Right hindlimb (tissue), 1 donor: ENCODE measurements around the gene CRACDL.
"Not testable (repeated sequence)": the region's sequence is repeated elsewhere in the genome, so short reads cannot be mapped to it uniquely, and the experiment has no call there.

ENCODE experiments used
- DNase-seq: peaks from one replicate; pipeline ENCODE4 v3.0.0-alpha.2; 2018

CRACDL gene

GRCh38 chr2:98771721-98772524 lies 164.1 kb downstream of the CRACDL start:
- DNase-seq, result no peak

- DNase-seq, result no peak
Observed at GRCh38 chr2:98771264-98771663, 164.8 kb downstream of the CRACDL start.

- DNase-seq, result no peak
Observed at GRCh38 chr2:98769784-98770183, 166.2 kb downstream of the CRACDL start.

- DNase-seq, result no peak
Observed at GRCh38 chr2:98769114-98769476, 166.9 kb downstream of the CRACDL start.

GRCh38 chr2:98768384-98769113 lies 167.5 kb downstream of the CRACDL start:
- DNase-seq, result no peak

GRCh38 chr2:98764499-98764898 lies 171.5 kb downstream of the CRACDL start:
- no peak for DNase-seq

- DNase-seq, result no peak
Observed at GRCh38 chr2:98763209-98763951, 172.6 kb downstream of the CRACDL start.

GRCh38 chr2:98761909-98762308 lies 174.1 kb downstream of the CRACDL start:
- no peak for DNase-seq

GRCh38 chr2:98761267-98761781 lies 174.7 kb downstream of the CRACDL start:
- DNase-seq, result no peak

- no peak for DNase-seq
Observed at GRCh38 chr2:98759827-98760625, 176.0 kb downstream of the CRACDL start.

GRCh38 chr2:98759338-98759737 lies 176.7 kb downstream of the CRACDL start:
- DNase-seq, result no peak

GRCh38 chr2:98757904-98758421 lies 178.1 kb downstream of the CRACDL start:
- DNase-seq, result peak; percentile 90

- no peak for DNase-seq
Observed at GRCh38 chr2:98753801-98754200, 182.2 kb downstream of the CRACDL start.

- DNase-seq, result not testable (repeated sequence)
Observed at GRCh38 chr2:98752711-98753110, 183.3 kb downstream of the CRACDL start.

- DNase-seq, result no peak
Observed at GRCh38 chr2:98751748-98752147, 184.3 kb downstream of the CRACDL start.

- DNase-seq, result no peak
Observed at GRCh38 chr2:98750593-98751282, 185.3 kb downstream of the CRACDL start.

- DNase-seq, result no peak
Observed at GRCh38 chr2:98749066-98749450, 187.0 kb downstream of the CRACDL start.

- DNase-seq, result no peak
Observed at GRCh38 chr2:98748292-98749065, 187.5 kb downstream of the CRACDL start.

- no peak for DNase-seq
Observed at GRCh38 chr2:98747888-98748287, 188.1 kb downstream of the CRACDL start.

GRCh38 chr2:98746426-98746825 lies 189.6 kb downstream of the CRACDL start:
- DNase-seq, result no peak

GRCh38 chr2:98744595-98744994 lies 191.4 kb downstream of the CRACDL start:
- no peak for DNase-seq
